ENCODE data around the gene BAIAP2L2. TPM values are rescaled to one million over a fixed set of nuclear protein-coding genes. Genes with fewer than 3 reads are reported as not detected.
A peak's percentile ranks its signal among the peaks of the same experiment; 100 is the strongest.
"Not testable (repeated sequence)": the region's sequence is repeated elsewhere in the genome, so short reads cannot be mapped to it uniquely, and the experiment has no call there.

The BAIAP2L2 gene
- under 1 TPM; 0.40 to 0.84 TPM for total RNA-seq

GRCh38 chr22:38110008-38110862 is at the start of gene BAIAP2L2:
Gene BAIAP2L2 (minus strand): TSS chr22:38110684. CDS start chr22:38110525, 159 bp downstream.
- Mint-ChIP-seq H3K9me3 (no peaks in the 10 kb centered on the region), H3K27me3 (no peaks in the 10 kb centered on the region), H3K36me3 (no peaks in the 10 kb centered on the region), H3K4me3 (no peak within 1 kb of the TSS), H3K27ac (peak within 1 kb of the TSS; percentile 54 to 75), H3K4me1 (ENCODE audit: low read depth in 2 of 2) (peaks cover 14 to 23% of the 10 kb centered on the region in 2 donors)
- DNase-seq (ENCODE audit: low spot score): no peak
- no peak for ATAC-seq

GRCh38 chr22:38155703-38156102 is 45.2 kb upstream of the BAIAP2L2 start:
- no peaks in the 10 kb centered on the region for H3K9me3 Mint-ChIP-seq
- peaks cover 0 to 2% of the 10 kb centered on the region in 2 donors for H3K4me1 Mint-ChIP-seq (ENCODE audit: low read depth in 2 of 2)
- no peak overlapping the region for H3K27ac Mint-ChIP-seq
- no peaks in the 10 kb centered on the region for H3K36me3 Mint-ChIP-seq
- DNase-seq (ENCODE audit: low spot score): no peak
- no peak for ATAC-seq
- no peak overlapping the region for H3K4me3 Mint-ChIP-seq
- no peaks in the 10 kb centered on the region for H3K27me3 Mint-ChIP-seq

GRCh38 chr22:38154563-38154915 is 44.1 kb upstream of the BAIAP2L2 start:
- not testable (repeated sequence) for H3K27me3 Mint-ChIP-seq; ATAC-seq; H3K9me3 Mint-ChIP-seq; H3K4me3 Mint-ChIP-seq; H3K4me1 Mint-ChIP-seq (ENCODE audit: low read depth in 2 of 2); DNase-seq (ENCODE audit: low spot score); H3K36me3 Mint-ChIP-seq
- H3K27ac Mint-ChIP-seq: peak overlapping the region in 1 of 2 donors; percentile 74

GRCh38 chr22:38153821-38154562 is 43.5 kb upstream of the BAIAP2L2 start:
- peak overlapping the region in 1 of 2 donors; percentile 74 for H3K27ac Mint-ChIP-seq
- no peaks in the 10 kb centered on the region for H3K36me3 Mint-ChIP-seq
- peaks cover 0 to 2% of the 10 kb centered on the region in 2 donors for H3K4me1 Mint-ChIP-seq (ENCODE audit: low read depth in 2 of 2)
- H3K9me3 Mint-ChIP-seq: no peaks in the 10 kb centered on the region
- H3K4me3 Mint-ChIP-seq: no peak overlapping the region
- no peak for DNase-seq (ENCODE audit: low spot score)
- no peak for ATAC-seq
- no peaks in the 10 kb centered on the region for H3K27me3 Mint-ChIP-seq

GRCh38 chr22:38151126-38151500 is 40.6 kb upstream of the BAIAP2L2 start:
- Mint-ChIP-seq H3K4me3 (no peak overlapping the region), H3K36me3 (no peaks in the 10 kb centered on the region), H3K27me3 (no peaks in the 10 kb centered on the region), H3K4me1 (ENCODE audit: low read depth in 2 of 2) (peaks cover 2 to 7% of the 10 kb centered on the region in 2 donors), H3K27ac (no peak overlapping the region), H3K9me3 (no peaks in the 10 kb centered on the region)
- DNase-seq (ENCODE audit: low spot score) (no peak), ATAC-seq (no peak)

GRCh38 chr22:38148245-38148644 is 37.8 kb upstream of the BAIAP2L2 start:
- DNase-seq (ENCODE audit: low spot score): no peak
- Mint-ChIP-seq H3K27me3 (no peaks in the 10 kb centered on the region), H3K9me3 (peaks cover 3% of the 10 kb centered on the region), H3K4me3 (peak overlapping the region; percentile 63), H3K27ac (peak overlapping the region in 1 of 2 donors; percentile 63), H3K4me1 (ENCODE audit: low read depth in 2 of 2) (peaks cover 7 to 15% of the 10 kb centered on the region in 2 donors), H3K36me3 (no peaks in the 10 kb centered on the region)
- ATAC-seq: no peak

GRCh38 chr22:38146166-38146565 is 35.7 kb upstream of the BAIAP2L2 start:
- Mint-ChIP-seq H3K4me1 (ENCODE audit: low read depth in 2 of 2) (peaks cover 16 to 31% of the 10 kb centered on the region in 2 donors), H3K27ac (peak overlapping the region in 1 of 2 donors; percentile 65)
- not testable (repeated sequence) for H3K9me3 Mint-ChIP-seq; H3K27me3 Mint-ChIP-seq; ATAC-seq; DNase-seq (ENCODE audit: low spot score); H3K36me3 Mint-ChIP-seq; H3K4me3 Mint-ChIP-seq

GRCh38 chr22:38144025-38144405 is 33.5 kb upstream of the BAIAP2L2 start:
- peak overlapping the region; percentile 76 for H3K4me3 Mint-ChIP-seq
- H3K4me1 Mint-ChIP-seq (ENCODE audit: low read depth in 2 of 2): peaks cover 16 to 31% of the 10 kb centered on the region in 2 donors
- no peaks in the 10 kb centered on the region for H3K36me3 Mint-ChIP-seq
- no peaks in the 10 kb centered on the region for H3K27me3 Mint-ChIP-seq
- H3K27ac Mint-ChIP-seq: peak overlapping the region; percentile 80 to 95
- ATAC-seq (peak in 1 of 2 donors; percentile 44), DNase-seq (ENCODE audit: low spot score) (no peak)
- peaks cover 3% of the 10 kb centered on the region for H3K9me3 Mint-ChIP-seq

- DNase-seq (ENCODE audit: low spot score) (no peak), ATAC-seq (no peak)
- Mint-ChIP-seq H3K27me3 (no peaks in the 10 kb centered on the region), H3K36me3 (no peaks in the 10 kb centered on the region), H3K9me3 (peaks cover 3% of the 10 kb centered on the region), H3K4me3 (no peak overlapping the region), H3K27ac (peak overlapping the region; percentile 80 to 95), H3K4me1 (ENCODE audit: low read depth in 2 of 2) (peaks cover 16 to 25% of the 10 kb centered on the region in 2 donors)
Observed at GRCh38 chr22:38142606-38143005, 32.1 kb upstream of the BAIAP2L2 start.

GRCh38 chr22:38141217-38141973 is 30.9 kb upstream of the BAIAP2L2 start:
- no peak overlapping the region for H3K4me3 Mint-ChIP-seq
- ATAC-seq: no peak
- H3K27ac Mint-ChIP-seq: peak overlapping the region in 1 of 2 donors; percentile 14
- no peaks in the 10 kb centered on the region for H3K27me3 Mint-ChIP-seq
- DNase-seq (ENCODE audit: low spot score): no peak
- H3K36me3 Mint-ChIP-seq: no peaks in the 10 kb centered on the region
- peaks cover 3% of the 10 kb centered on the region for H3K9me3 Mint-ChIP-seq
- peaks cover 18 to 25% of the 10 kb centered on the region in 2 donors for H3K4me1 Mint-ChIP-seq (ENCODE audit: low read depth in 2 of 2)

GRCh38 chr22:38139901-38140300 is 29.4 kb upstream of the BAIAP2L2 start:
- no peaks in the 10 kb centered on the region for H3K36me3 Mint-ChIP-seq
- no peak overlapping the region for H3K4me3 Mint-ChIP-seq
- ATAC-seq: no peak
- DNase-seq (ENCODE audit: low spot score): no peak
- no peaks in the 10 kb centered on the region for H3K27me3 Mint-ChIP-seq
- H3K9me3 Mint-ChIP-seq: peaks cover 3% of the 10 kb centered on the region
- peak overlapping the region in 1 of 2 donors; percentile 43 for H3K27ac Mint-ChIP-seq
- H3K4me1 Mint-ChIP-seq (ENCODE audit: low read depth in 2 of 2): peaks cover 28 to 29% of the 10 kb centered on the region in 2 donors

- DNase-seq (ENCODE audit: low spot score) (no peak), ATAC-seq (no peak)
- peaks cover 27 to 30% of the 10 kb centered on the region in 2 donors for H3K4me1 Mint-ChIP-seq (ENCODE audit: low read depth in 2 of 2)
- no peaks in the 10 kb centered on the region for H3K36me3 Mint-ChIP-seq
- no peaks in the 10 kb centered on the region for H3K27me3 Mint-ChIP-seq
- peaks cover 3% of the 10 kb centered on the region for H3K9me3 Mint-ChIP-seq
- no peak overlapping the region for H3K27ac Mint-ChIP-seq
- H3K4me3 Mint-ChIP-seq: no peak overlapping the region
Observed at GRCh38 chr22:38138961-38139360, 28.5 kb upstream of the BAIAP2L2 start.

GRCh38 chr22:38137876-38138687 is 27.6 kb upstream of the BAIAP2L2 start:
- no peaks in the 10 kb centered on the region for H3K36me3 Mint-ChIP-seq
- no peak overlapping the region for H3K4me3 Mint-ChIP-seq
- peaks cover 18 to 24% of the 10 kb centered on the region in 2 donors for H3K4me1 Mint-ChIP-seq (ENCODE audit: low read depth in 2 of 2)
- ATAC-seq: peak; percentile 11 to 43
- DNase-seq (ENCODE audit: low spot score): no peak
- H3K9me3 Mint-ChIP-seq: no peaks in the 10 kb centered on the region
- H3K27ac Mint-ChIP-seq: no peak overlapping the region
- H3K27me3 Mint-ChIP-seq: no peaks in the 10 kb centered on the region
